Measurements from ENCODE around the gene MMP26. TPM values are rescaled to one million over a fixed set of nuclear protein-coding genes. Genes with fewer than 3 reads are reported as not detected.

MMP26 gene
- total RNA-seq, 2 donors from 2014 or later, result not detected

DNA sequence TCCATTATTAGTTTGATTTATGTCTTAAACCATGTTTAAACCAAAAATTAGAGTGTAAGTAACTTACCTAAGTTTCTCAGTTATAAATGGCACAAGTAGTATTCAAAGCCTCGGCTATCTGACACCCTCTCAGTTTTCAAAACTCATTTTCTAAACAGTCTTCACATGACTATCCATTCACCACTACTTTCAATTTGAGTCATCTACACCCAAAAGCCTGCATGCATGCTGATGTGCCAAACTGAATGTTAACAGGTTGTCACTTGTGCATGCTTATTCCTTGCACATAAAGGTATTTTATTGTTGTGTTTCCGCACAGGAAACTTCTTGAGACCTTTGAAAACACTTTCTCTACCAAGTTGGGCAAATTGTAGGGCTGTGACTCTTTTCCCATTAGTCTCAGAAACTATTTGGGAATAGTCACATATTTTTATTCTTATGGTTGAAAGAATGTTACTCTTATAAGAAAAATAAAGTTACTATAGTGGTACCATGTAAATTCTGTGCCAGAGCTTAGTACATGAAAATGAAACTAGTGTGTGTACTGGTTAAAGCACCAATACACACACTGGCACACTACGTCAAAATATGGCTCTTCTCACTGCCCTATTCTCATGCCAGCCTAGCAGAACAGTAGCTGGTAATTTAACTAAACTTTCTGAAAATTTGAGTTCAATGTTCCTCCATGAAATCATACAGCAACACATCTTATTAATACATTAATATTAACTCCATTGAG, 4.7 kb upstream of the MMP26 start:
- no peak overlapping the region for H3K27ac Mint-ChIP-seq
- no peak overlapping the region for H3K27ac ChIP-seq (ENCODE audit: low read depth, low read length)

DNA sequence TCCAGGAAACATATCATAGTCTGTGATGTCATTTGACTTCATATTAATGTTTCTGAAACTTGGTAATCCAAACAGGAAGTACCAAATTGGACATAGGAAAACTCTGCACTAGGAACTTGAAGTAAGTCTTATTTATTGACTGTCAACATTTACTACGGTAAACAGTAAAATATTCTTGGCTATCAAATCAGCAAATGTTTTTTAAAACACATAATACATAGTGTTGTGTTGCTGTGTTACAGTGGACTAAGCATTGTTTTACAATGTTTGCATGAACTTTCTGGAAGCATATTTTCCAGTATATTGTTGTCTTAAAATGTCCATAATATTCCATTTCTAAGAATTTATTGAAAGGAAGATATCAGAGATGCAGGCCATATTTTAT, 4.2 kb upstream of the MMP26 start:
- Histone ChIP-seq H3K9me3 (ENCODE audit: control insufficient read depth, low read length) (peaks cover 7% of the 10 kb centered on the region), H3K4me1 (ENCODE audit: control insufficient read depth, insufficient read depth, low read length) (peaks cover 10% of the 10 kb centered on the region), H3K4me3 (ENCODE audit: low read length) (no peak overlapping the region), H3K9ac (ENCODE audit: extremely low read depth, low read length, poor library complexity, severe bottlenecking) (no peak overlapping the region), H3K27me3 (ENCODE audit: control insufficient read depth, insufficient read depth, low read length, poor library complexity, severe bottlenecking) (no peaks in the 10 kb centered on the region), H3K36me3 (ENCODE audit: control insufficient read depth, insufficient read depth, low read length) (no peaks in the 10 kb centered on the region), H3K27ac (ENCODE audit: low read depth, low read length) (no peak overlapping the region)
- Mint-ChIP-seq H3K4me1 (peaks cover 24% of the 10 kb centered on the region), H3K4me3 (no peak overlapping the region), H3K36me3 (ENCODE audit: low read depth) (no peaks in the 10 kb centered on the region), H3K27me3 (ENCODE audit: insufficient read depth) (no peaks in the 10 kb centered on the region), H3K9me3 (no peaks in the 10 kb centered on the region), H3K27ac (no peak overlapping the region)
- no peak for TF ChIP-seq CTCF (conservative IDR thresholded peaks at IDR 0.05)
- no peak for DNase-seq
- WGBS, 2 experiments (ENCODE audit: insufficient coverage in 1 of 2, insufficient read length in 1 of 2), result no CpG with 5 or more reads among the region's 1 CpG

More for the DNA sequence above, 4.7 kb upstream of the MMP26 start:
- Histone ChIP-seq H3K4me1 (ENCODE audit: control insufficient read depth, insufficient read depth, low read length) (peaks cover 11% of the 10 kb centered on the region), H3K9ac (ENCODE audit: extremely low read depth, low read length, poor library complexity, severe bottlenecking) (no peak overlapping the region), H3K9me3 (ENCODE audit: control insufficient read depth, low read length) (peaks cover 7% of the 10 kb centered on the region), H3K36me3 (ENCODE audit: control insufficient read depth, insufficient read depth, low read length) (no peaks in the 10 kb centered on the region), H3K4me3 (ENCODE audit: low read length) (no peak overlapping the region), H3K27me3 (ENCODE audit: control insufficient read depth, insufficient read depth, low read length, poor library complexity, severe bottlenecking) (no peaks in the 10 kb centered on the region)
- H3K4me1 Mint-ChIP-seq, result peaks cover 18% of the 10 kb centered on the region
- H3K9me3 Mint-ChIP-seq, result no peaks in the 10 kb centered on the region
- no peaks in the 10 kb centered on the region for H3K36me3 Mint-ChIP-seq (ENCODE audit: low read depth)
- H3K27me3 Mint-ChIP-seq (ENCODE audit: insufficient read depth), result no peaks in the 10 kb centered on the region
- no peak overlapping the region for H3K4me3 Mint-ChIP-seq
- 92 to 100% methylated on average over 2 to 3 of the region's 3 CpGs for WGBS, 2 experiments (ENCODE audit: insufficient coverage in 1 of 2, insufficient read length in 1 of 2)
- no peak for TF ChIP-seq CTCF (conservative IDR thresholded peaks at IDR 0.05)
- DNase-seq, result no peak

DNA sequence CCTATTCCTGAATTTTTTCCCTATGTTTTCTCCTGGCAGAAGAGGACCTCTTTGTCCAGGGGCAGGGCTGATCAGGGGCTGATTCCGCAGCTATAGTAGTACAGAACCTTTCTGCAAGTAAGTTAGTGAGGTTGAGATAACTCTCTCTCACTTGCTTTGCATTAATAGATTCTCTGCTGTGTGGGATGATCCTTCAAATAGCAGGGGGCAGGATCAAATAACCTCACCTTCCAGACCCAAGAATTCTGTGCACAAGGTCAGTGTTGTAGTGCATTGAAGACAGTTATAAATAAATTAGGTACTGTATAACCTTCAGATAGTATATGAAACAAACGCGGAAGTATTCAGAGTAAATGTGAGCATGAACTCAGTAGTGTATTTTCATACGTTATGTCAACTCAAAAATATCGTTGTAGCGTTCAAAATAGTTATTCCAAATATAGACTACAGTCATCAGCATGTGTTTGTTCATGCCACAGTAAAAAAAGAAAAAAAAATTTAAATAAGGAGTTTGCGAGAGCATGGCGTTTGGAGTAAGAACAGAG, 278 bp downstream of the MMP26 start:
- peak; percentile 73 for DNase-seq
- Histone ChIP-seq H3K9ac (ENCODE audit: extremely low read depth, low read length, poor library complexity, severe bottlenecking) (peak overlapping the region; percentile 22), H3K27me3 (ENCODE audit: control insufficient read depth, insufficient read depth, low read length, poor library complexity, severe bottlenecking) (no peaks in the 10 kb centered on the region), H3K9me3 (ENCODE audit: control insufficient read depth, low read length) (no peaks in the 10 kb centered on the region), H3K27ac (ENCODE audit: low read depth, low read length) (no peak overlapping the region), H3K4me1 (ENCODE audit: control insufficient read depth, insufficient read depth, low read length) (peaks cover 10% of the 10 kb centered on the region), H3K36me3 (ENCODE audit: control insufficient read depth, insufficient read depth, low read length) (no peaks in the 10 kb centered on the region), H3K4me3 (ENCODE audit: low read length) (peak overlapping the region; percentile 42)
- Mint-ChIP-seq H3K9me3 (no peaks in the 10 kb centered on the region), H3K27ac (peak overlapping the region; percentile 67), H3K36me3 (ENCODE audit: low read depth) (no peaks in the 10 kb centered on the region), H3K4me1 (peaks cover 24% of the 10 kb centered on the region), H3K27me3 (ENCODE audit: insufficient read depth) (no peaks in the 10 kb centered on the region), H3K4me3 (peak overlapping the region; percentile 17)
- WGBS, 2 experiments (ENCODE audit: insufficient coverage in 1 of 2, insufficient read length in 1 of 2), result 68 to 87% methylated on average over 7 to 8 of the region's 8 CpGs
- TF ChIP-seq CTCF (conservative IDR thresholded peaks at IDR 0.05), result no peak

Measured in endodermal cell (in vitro differentiated cells).